Liver (tissue), 9 donors: ENCODE results near the gene FREM1. TPM values are rescaled to one million over a fixed set of nuclear protein-coding genes. Genes with fewer than 3 reads are reported as not detected.

Source experiments
- DNase-seq: peaks from one replicate; pipeline ENCODE4 v3.0.0-alpha.2; 2017; ENCODE audit warnings: low spot score
- H3K27ac ChIP-seq, 2 donors: one replicate each; pipeline ENCODE4 v1.7.0; 2013; ENCODE audit warnings: inconsistent platforms in 2 of 2, low read length in 2 of 2, control low read depth in 1 of 2, low read depth in 1 of 2, mild to moderate bottlenecking in 1 of 2
- H3K27me3 ChIP-seq, 4 donors: one replicate each; pipeline versions ENCODE4 v1.6.1 to v1.7.0; 2013; ENCODE audit warnings: low read length in 3 of 4, inconsistent platforms in 1 of 4, mild to moderate bottlenecking in 1 of 4, moderate library complexity in 1 of 4; ENCODE audit not compliant: control insufficient read depth in 4 of 4, insufficient read depth in 4 of 4
- H3K36me3 ChIP-seq, 4 donors: one replicate each; pipeline versions ENCODE4 v1.6.1 to v1.7.0; 2013; ENCODE audit warnings: low read length in 3 of 4, mild to moderate bottlenecking in 3 of 4, low read depth in 1 of 4, moderate library complexity in 1 of 4; ENCODE audit not compliant: control insufficient read depth in 4 of 4, insufficient read depth in 3 of 4
- H3K4me1 ChIP-seq, 4 donors: one replicate each; pipeline versions ENCODE4 v1.6.1 to v1.7.0; 2013; ENCODE audit warnings: low read length in 3 of 4, mild to moderate bottlenecking in 3 of 4, moderate library complexity in 1 of 4; ENCODE audit not compliant: control insufficient read depth in 4 of 4, insufficient read depth in 4 of 4
- H3K4me3 ChIP-seq, 3 donors: one replicate each; pipeline versions ENCODE4 v1.6.1 to v1.7.0; 2013; ENCODE audit warnings: low read length in 3 of 3, control low read depth in 1 of 3, low read depth in 1 of 3, mild to moderate bottlenecking in 1 of 3
- H3K9ac ChIP-seq, 2 donors: one replicate each; pipeline ENCODE4 v1.7.0; 2013; ENCODE audit warnings: low read length in 2 of 2, mild to moderate bottlenecking in 2 of 2, moderate library complexity in 2 of 2, control low read depth in 1 of 2, low read depth in 1 of 2
- H3K9me3 ChIP-seq, 4 donors: one replicate each; pipeline versions ENCODE4 v1.6.1 to v1.7.0; 2013; ENCODE audit warnings: low read length in 3 of 4; ENCODE audit not compliant: control insufficient read depth in 4 of 4
- ATF3 ChIP-seq: IDR thresholded peaks from 2 replicates; pipeline ENCODE4 v1.6.1; 2016; ENCODE audit warnings: antibody characterized with exemption
- EGR1 ChIP-seq, 2 donors: IDR thresholded peaks; 2 replicates each; pipeline ENCODE4 v1.6.1; 2016 to 2018; ENCODE audit warnings: antibody characterized with exemption in 2 of 2, low read depth in 2 of 2
- FOXA1 ChIP-seq: IDR thresholded peaks from 2 replicates; pipeline ENCODE4 v1.6.1; 2016; ENCODE audit warnings: antibody characterized with exemption
- FOXA2 ChIP-seq: IDR thresholded peaks from 2 replicates; pipeline ENCODE4 v1.6.1; 2016; ENCODE audit warnings: antibody characterized with exemption
- GABPA ChIP-seq, 2 donors: IDR thresholded peaks in 1 of 2; conservative IDR thresholded peaks in 1 of 2; 2 replicates each; pipeline ENCODE4 v1.6.1; 2016; ENCODE audit warnings: antibody characterized with exemption in 2 of 2, mild to moderate bottlenecking in 1 of 2, moderate library complexity in 1 of 2
- HNF4A ChIP-seq, 2 donors: conservative IDR thresholded peaks; 2 replicates each; pipeline ENCODE4 v1.6.1; 2016; ENCODE audit warnings: antibody characterized with exemption in 2 of 2, mild to moderate bottlenecking in 2 of 2
- HNF4G ChIP-seq: IDR thresholded peaks from 2 replicates; pipeline ENCODE4 v1.6.1; 2016; ENCODE audit warnings: antibody characterized with exemption
- JUND ChIP-seq, 2 donors: IDR thresholded peaks; 2 replicates each; pipeline ENCODE4 v1.6.1; 2016; ENCODE audit warnings: antibody characterized with exemption in 2 of 2
- MAX ChIP-seq: IDR thresholded peaks from 2 replicates; pipeline ENCODE4 v1.6.1; 2016; ENCODE audit warnings: antibody characterized with exemption
- NR2F2 ChIP-seq: IDR thresholded peaks from 2 replicates; pipeline ENCODE4 v1.6.1; 2016; ENCODE audit warnings: antibody characterized with exemption
- RAD21 ChIP-seq, 2 donors: IDR thresholded peaks; 2 replicates each; pipeline ENCODE4 v1.6.1; 2016; ENCODE audit warnings: antibody characterized with exemption in 2 of 2, mild to moderate bottlenecking in 2 of 2
- REST ChIP-seq: IDR thresholded peaks from 2 replicates; pipeline ENCODE4 v1.6.1; 2016; ENCODE audit warnings: antibody characterized with exemption, mild to moderate bottlenecking
- RXRA ChIP-seq, 2 donors: IDR thresholded peaks; 2 replicates each; pipeline ENCODE4 v1.6.1; 2017 to 2018; ENCODE audit warnings: antibody characterized with exemption in 2 of 2, mild to moderate bottlenecking in 1 of 2
- SP1 ChIP-seq: IDR thresholded peaks from 2 replicates; pipeline ENCODE4 v1.6.1; 2018; ENCODE audit warnings: antibody characterized with exemption, mild to moderate bottlenecking
- TAF1 ChIP-seq: conservative IDR thresholded peaks from 2 replicates; pipeline ENCODE4 v1.6.1; 2016; ENCODE audit warnings: antibody characterized with exemption, mild to moderate bottlenecking
- YY1 ChIP-seq: IDR thresholded peaks from 2 replicates; pipeline ENCODE4 v1.6.1; 2016; ENCODE audit warnings: antibody characterized with exemption, mild to moderate bottlenecking
- WGBS: extraction: QIAGEN DNeasy Blood & Tissue Kit; methylation state at CpG from one replicate; pipeline ENCODE4 v1.1.7; 2013; 5-methylcytosine and 5-hydroxymethylcytosine counted together
- polyA plus RNA-seq, 2 donors: library from polyadenylated mRNA; stranded (reverse) in 1 of 2; unstranded in 1 of 2; fragments of 200-250 nt in 1 of 2; fragments of >200 nt in 1 of 2; fragmentation: Nextera tagmentation in 1 of 2; extraction: Ambion mirVana in 1 of 2; gene quantifications; one replicate each; pipeline versions ENCODE4 v1.2.1 to v1.2.3, GENCODE V29; 2013 to 2015
- total RNA-seq, 2 donors: library from RNA; depleted of rRNA; stranded (reverse); fragments of >200 nt; gene quantifications; one replicate each; pipeline ENCODE4 v1.2.3, GENCODE V29; 2014
- TF ChIP-seq, protein P1 (sequence below): IDR thresholded peaks from 2 replicates; pipeline ENCODE4 v1.6.1; 2016; ENCODE audit warnings: antibody characterized with exemption
- TF ChIP-seq, protein P2 (sequence below): fragments of 150-350 bp; IDR thresholded peaks from 2 replicates; pipeline ENCODE4 v1.5.1; 2017; ENCODE audit warnings: improper control_type of control experiment, low read depth, low read length; ENCODE audit not compliant: missing input control
- donor health status: healthy.
- donor health status: healthy.
- donor health status: healthy.
- donor health status: healthy.
- donor health status: healthy.

The FREM1 gene
- total and polyA plus RNA-seq, 4 donors, result 0.39 to 4.7 (median 1.1) TPM

GRCh38 chr9:14829204-14829603 is 81.0 kb downstream of the FREM1 start:
- no peak overlapping the region for H3K27ac ChIP-seq
- no peak for DNase-seq
- no peak for TF ChIP-seq NR2F2
- no peak overlapping the region for H3K9ac ChIP-seq
- no peaks in the 10 kb centered on the region for H3K9me3 ChIP-seq
- H3K4me3 ChIP-seq, result no peak overlapping the region
- H3K36me3 ChIP-seq, result no peaks in the 10 kb centered on the region
- H3K27me3 ChIP-seq, result no peaks in the 10 kb centered on the region
- H3K4me1 ChIP-seq, result no peaks in the 10 kb centered on the region

- Histone ChIP-seq H3K27ac (no peak overlapping the region), H3K4me1 (no peaks in the 10 kb centered on the region), H3K9ac (no peak overlapping the region), H3K27me3 (no peaks in the 10 kb centered on the region), H3K4me3 (no peak overlapping the region), H3K9me3 (no peaks in the 10 kb centered on the region), H3K36me3 (no peaks in the 10 kb centered on the region)
- TF ChIP-seq HNF4A (conservative IDR thresholded peaks at IDR 0.05), result no peak
- no peak for TF ChIP-seq GABPA (IDR thresholded peaks at IDR 0.05 in 1 of 2, conservative IDR thresholded peaks at IDR 0.05 in 1 of 2)
- TF ChIP-seq, protein P1, sequence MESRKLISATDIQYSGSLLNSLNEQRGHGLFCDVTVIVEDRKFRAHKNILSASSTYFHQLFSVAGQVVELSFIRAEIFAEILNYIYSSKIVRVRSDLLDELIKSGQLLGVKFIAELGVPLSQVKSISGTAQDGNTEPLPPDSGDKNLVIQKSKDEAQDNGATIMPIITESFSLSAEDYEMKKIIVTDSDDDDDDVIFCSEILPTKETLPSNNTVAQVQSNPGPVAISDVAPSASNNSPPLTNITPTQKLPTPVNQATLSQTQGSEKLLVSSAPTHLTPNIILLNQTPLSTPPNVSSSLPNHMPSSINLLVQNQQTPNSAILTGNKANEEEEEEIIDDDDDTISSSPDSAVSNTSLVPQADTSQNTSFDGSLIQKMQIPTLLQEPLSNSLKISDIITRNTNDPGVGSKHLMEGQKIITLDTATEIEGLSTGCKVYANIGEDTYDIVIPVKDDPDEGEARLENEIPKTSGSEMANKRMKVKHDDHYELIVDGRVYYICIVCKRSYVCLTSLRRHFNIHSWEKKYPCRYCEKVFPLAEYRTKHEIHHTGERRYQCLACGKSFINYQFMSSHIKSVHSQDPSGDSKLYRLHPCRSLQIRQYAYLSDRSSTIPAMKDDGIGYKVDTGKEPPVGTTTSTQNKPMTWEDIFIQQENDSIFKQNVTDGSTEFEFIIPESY, result no peak
- DNase-seq, result no peak
- 86% methylated on average over 3 of the region's 3 CpGs for WGBS
Measured at GRCh38 chr9:14827805-14828204, 82.4 kb downstream of the FREM1 start.

- Histone ChIP-seq H3K27ac (no peak overlapping the region), H3K9ac (no peak overlapping the region), H3K4me1 (no peaks in the 10 kb centered on the region), H3K9me3 (no peaks in the 10 kb centered on the region), H3K36me3 (no peaks in the 10 kb centered on the region), H3K27me3 (no peaks in the 10 kb centered on the region), H3K4me3 (no peak overlapping the region)
- DNase-seq, result no peak
- 68% methylated on average over 1 of the region's 1 CpG for WGBS
- TF ChIP-seq ATF3, result no peak
- TF ChIP-seq, protein P1, result no peak
- TF ChIP-seq MAX, result no peak
- no peak for TF ChIP-seq GABPA (IDR thresholded peaks at IDR 0.05 in 1 of 2, conservative IDR thresholded peaks at IDR 0.05 in 1 of 2)
- no peak for TF ChIP-seq HNF4G
- no peak for TF ChIP-seq JUND (IDR thresholded peaks at IDR 0.05)
- TF ChIP-seq FOXA1, result no peak
- TF ChIP-seq, protein P2, sequence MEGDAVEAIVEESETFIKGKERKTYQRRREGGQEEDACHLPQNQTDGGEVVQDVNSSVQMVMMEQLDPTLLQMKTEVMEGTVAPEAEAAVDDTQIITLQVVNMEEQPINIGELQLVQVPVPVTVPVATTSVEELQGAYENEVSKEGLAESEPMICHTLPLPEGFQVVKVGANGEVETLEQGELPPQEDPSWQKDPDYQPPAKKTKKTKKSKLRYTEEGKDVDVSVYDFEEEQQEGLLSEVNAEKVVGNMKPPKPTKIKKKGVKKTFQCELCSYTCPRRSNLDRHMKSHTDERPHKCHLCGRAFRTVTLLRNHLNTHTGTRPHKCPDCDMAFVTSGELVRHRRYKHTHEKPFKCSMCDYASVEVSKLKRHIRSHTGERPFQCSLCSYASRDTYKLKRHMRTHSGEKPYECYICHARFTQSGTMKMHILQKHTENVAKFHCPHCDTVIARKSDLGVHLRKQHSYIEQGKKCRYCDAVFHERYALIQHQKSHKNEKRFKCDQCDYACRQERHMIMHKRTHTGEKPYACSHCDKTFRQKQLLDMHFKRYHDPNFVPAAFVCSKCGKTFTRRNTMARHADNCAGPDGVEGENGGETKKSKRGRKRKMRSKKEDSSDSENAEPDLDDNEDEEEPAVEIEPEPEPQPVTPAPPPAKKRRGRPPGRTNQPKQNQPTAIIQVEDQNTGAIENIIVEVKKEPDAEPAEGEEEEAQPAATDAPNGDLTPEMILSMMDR, result no peak
- no peak for TF ChIP-seq NR2F2
- TF ChIP-seq FOXA2, result no peak
- no peak for TF ChIP-seq REST
- TF ChIP-seq TAF1, result no peak
- TF ChIP-seq YY1, result no peak
- no peak for TF ChIP-seq RXRA (IDR thresholded peaks at IDR 0.05)
- no peak for TF ChIP-seq HNF4A (conservative IDR thresholded peaks at IDR 0.05)
- no peak for TF ChIP-seq RAD21 (IDR thresholded peaks at IDR 0.05)
- TF ChIP-seq EGR1 (IDR thresholded peaks at IDR 0.05; ENCODE audit: low read depth in 2 of 2), result no peak
- no peak for TF ChIP-seq SP1
Measured at GRCh38 chr9:14824481-14824880, 85.7 kb downstream of the FREM1 start.
